Measurements from ENCODE around the gene TP53I3.
A peak's percentile ranks its signal among the peaks of the same experiment; 100 is the strongest.
"Not testable (repeated sequence)": the region's sequence is repeated elsewhere in the genome, so short reads cannot be mapped to it uniquely, and the experiment has no call there.

The TP53I3 gene, protein sequence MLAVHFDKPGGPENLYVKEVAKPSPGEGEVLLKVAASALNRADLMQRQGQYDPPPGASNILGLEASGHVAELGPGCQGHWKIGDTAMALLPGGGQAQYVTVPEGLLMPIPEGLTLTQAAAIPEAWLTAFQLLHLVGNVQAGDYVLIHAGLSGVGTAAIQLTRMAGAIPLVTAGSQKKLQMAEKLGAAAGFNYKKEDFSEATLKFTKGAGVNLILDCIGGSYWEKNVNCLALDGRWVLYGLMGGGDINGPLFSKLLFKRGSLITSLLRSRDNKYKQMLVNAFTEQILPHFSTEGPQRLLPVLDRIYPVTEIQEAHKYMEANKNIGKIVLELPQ

DNA sequence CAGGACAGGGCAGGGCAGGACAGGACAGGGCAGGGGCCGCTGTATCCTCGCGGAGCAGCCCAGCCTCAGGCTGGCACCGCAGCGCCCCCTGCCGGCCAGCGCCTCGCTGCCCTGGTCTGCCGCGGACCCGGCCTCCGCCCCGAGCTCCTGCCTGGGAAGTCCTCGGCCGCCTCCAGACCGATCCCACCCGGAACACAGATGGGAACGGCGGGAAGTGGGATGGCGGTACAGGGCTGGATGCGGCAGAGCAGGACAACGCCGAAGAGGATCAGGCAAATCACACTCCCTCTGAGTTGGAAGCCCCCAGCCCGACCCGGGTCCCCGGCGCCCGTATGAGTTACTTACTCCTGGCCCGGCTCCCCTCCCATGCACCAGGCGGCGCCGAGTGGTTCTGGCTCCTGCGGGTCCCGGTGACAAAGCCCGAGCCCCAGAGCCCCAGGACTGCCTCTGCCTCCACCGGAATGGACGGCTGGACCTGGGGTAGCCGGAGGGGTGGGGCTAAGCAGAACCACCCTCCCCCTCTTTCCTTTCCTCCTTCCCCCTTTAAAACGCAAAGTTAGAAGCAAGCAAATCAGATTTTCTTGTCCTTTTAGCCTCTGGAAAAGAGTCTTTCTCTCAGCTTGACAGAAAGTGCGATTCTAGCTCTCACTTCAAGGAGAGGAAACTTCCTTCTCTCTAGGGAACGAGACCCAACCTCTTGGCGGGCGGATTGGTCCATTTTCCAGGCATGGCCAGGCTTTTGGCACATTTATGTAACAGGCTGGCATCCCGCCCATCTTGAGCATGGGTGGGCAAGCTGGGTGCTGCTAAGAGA lies at the start of gene TP53I3:
Gene TP53I3, minus strand, starts transcription at position 449 of the 814 bp plus-strand sequence. CDS start 508 bp downstream, outside the sequence.
- DNase-seq (ENCODE audit: low spot score), result peak; percentile 93

DNA sequence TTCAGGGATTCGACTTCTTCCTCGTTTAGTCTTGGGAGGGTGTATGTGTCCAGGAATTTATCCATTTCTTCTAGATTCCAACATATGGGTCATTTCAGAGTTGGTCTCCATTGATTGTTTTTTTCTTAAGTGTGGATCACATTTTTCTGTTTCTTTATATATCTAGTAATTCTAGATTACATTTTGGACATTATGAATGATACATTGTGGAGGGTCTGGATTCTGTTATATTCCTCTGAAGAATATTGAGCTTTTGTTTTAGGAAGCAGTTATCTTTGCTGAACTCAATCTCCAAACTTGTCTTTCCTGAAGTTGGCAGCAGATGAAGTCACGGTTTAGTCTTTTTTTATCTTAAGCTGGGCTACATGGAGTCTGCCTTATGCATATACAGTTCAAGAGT lies 47.9 kb upstream of the TP53I3 start:
- no peak for DNase-seq (ENCODE audit: low spot score)

DNA sequence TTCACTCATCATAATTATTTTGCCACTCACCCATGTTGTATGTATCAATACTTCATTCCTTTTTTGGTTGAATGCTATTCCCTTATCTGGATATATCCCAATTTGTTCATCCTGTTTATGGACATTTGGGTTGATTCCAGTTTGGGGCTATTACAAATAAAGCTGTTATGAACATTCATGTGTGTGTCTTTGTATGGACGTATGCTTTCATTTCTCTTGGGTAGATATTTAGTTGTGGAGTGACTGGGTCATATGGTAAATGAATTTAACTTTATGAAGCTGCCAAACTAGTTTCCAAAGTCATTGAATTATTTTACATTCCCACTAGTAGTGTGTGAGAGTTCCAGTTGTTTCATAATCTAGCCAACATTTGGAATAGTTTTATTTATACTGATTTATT lies 41.3 kb upstream of the TP53I3 start:
- DNase-seq (ENCODE audit: low spot score), result no peak

DNA sequence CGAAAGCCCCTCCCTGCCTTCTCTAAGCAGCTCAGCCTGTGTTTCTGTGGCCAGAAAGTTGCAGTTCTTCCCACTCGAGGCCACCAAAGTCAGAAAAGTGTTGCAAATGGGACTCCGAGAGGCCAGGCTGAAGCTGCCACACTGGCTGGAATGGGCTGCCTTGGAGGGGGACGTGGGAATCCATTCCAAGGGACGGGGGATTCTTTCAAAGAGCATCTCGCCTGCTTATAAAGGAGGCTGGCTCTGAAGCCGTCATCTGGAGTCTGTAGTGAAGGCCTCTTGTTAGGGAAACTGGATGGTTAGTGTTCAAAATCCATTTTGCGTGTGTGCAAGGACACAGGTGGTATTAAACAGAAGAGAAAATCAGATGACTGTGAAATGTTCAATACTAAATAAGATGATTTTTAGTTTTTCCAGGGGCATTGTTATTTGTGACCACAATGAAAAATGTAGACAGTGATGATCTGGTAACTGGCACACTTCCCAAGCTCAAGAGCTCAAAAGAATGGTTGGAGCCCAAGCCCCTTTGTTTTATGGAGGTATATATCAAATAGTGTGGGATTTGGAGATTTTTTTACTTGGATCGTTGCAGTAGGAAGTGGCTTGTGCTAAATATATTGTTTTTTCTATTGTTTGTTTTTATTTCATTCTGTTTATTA lies 39.4 kb upstream of the TP53I3 start:
- peak; percentile 23 for DNase-seq (ENCODE audit: low spot score)

DNA sequence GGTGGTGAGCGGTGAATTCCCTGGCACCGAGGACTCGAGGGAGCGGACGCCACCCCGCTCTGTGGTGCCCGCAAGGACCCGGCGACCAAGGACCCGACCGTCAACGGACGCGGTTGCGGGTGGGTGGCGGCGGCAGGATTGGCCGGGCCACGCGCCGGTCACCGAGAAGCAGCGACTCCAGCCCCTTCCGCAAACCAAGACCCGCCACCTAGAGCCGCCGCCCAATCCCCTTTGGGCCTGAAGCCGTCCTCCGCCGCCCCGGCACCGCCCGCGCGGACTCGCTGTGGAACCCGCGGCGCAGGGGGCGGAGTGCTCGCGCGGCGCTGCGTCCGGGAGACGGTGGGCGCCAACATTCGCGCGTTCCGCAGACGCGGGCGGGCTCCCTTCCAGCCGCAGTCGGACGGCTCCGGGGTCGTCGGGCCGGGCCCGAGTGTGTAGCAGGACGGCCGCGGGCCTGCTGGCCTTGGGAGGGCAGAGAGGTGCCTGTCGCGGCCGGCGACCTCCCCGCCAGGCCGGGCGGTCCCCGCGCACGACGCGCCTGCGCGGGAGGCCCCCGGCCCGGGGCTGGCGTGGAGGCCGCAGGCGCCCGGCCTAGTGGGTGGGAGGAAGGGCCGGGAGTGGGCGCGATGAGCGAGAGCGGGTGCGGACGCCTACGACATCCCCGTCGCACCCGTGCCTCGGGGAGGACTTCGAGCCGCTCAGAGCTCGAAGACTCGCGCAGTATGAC lies 38.7 kb upstream of the TP53I3 start, which contains the start of the genes FAM228B and PFN4:
Gene FAM228B, plus strand, starts transcription at position 275 of the 727 bp plus-strand sequence. CDS start 893 bp downstream, outside the sequence.
Gene PFN4, minus strand, starts transcription at position 140 of the 727 bp plus-strand sequence. CDS start 799 bp downstream, outside the sequence.
- DNase-seq (ENCODE audit: low spot score), result peak; percentile 95

DNA sequence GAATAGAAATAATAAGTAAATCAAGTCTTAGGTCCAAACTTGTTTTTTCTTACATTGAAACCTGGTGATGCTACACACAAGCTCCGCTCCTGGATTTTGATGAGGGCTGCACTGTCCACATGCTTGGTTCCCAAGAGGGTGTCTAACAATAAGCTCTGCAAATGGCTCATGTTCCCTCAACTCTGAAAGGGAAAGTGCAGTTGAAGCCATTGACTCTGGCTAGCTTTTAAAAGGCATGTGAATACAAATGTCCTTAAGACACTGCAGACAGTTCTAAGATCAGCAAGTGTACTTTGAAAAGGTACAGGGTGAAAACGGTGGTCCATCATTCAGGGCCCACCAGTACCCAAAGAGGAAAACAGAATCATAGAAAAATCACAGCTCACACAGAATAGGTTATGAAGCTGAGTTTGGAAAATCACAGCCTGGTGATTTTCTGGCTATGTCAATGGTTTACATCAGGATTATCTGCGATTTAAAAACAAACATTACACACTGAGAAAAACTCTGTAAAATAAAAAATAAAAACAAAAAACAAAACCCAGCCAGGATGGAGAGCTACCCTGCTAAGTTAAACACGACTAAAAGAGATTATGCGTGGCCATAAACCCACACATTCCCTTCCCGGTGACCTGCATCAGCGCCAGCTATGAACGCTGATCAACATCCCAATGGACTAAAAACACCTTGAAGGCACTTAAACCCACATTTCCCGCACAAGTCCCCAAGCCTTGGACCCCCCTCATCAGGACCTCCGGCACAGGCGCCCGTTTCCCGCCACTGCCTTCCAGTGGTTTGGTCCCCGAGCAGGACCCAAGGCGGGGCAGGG lies 37.9 kb upstream of the TP53I3 start:
- no peak for DNase-seq (ENCODE audit: low spot score)

DNA sequence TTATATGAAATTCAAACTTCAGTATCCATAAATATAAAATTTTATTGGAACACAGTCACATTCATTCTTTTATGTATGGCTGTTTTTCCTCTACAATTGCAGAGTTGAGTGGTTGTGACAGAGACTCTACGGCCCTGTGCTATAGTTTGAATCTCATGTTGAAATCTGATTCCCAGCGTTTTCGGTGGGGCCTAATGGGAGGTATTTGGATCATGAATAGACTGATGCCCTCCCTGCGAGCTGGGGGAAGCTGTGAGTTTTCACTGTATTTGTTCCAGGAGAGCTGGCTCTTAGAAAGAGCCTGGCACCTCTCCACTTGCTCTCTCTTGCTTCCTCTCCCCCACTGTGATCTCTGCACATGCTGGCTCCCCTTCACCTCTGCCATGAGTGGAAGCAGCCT lies 36.8 kb upstream of the TP53I3 start:
- DNase-seq (ENCODE audit: low spot score), result no peak

DNA sequence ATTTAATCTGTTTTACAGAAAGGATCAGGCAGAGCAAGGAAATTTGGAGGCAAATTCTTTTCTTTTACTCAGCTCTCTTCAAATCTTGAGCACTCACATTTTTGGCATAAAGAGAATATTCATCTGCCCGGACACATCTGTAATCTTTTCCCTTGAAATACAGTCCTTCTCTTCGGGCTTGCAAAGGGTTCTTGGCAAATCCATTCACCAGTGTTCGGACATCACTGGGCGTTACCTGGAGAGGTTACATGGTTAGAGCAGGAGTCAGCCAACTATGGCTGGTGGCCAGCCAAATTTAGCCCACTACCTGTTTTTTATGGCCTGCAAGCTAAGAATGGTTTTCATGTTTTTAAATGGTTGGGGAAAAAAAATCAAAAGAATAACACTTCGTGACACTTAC lies 36.4 kb upstream of the TP53I3 start:
- no peak for DNase-seq (ENCODE audit: low spot score)

DNA sequence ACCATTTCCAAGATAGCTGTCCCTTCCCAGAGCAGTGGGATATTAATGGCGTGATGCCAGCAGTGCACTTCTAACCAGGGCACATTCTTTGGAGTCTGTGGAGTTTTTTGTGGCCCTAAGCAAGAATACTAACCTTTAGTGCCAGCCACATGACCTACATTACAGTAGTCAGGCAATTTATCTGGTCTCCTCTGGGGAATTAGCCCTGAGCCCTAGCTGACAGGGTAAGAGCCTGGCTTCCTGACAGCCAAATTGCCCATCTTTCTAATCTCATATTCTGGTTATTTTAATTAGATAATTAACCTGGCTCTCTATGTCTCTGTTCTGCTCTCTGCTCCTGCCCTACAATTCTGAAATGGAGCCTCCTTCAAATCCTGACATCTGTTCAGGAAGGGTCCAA lies 33.3 kb upstream of the TP53I3 start:
- DNase-seq (ENCODE audit: low spot score), result no peak

DNA sequence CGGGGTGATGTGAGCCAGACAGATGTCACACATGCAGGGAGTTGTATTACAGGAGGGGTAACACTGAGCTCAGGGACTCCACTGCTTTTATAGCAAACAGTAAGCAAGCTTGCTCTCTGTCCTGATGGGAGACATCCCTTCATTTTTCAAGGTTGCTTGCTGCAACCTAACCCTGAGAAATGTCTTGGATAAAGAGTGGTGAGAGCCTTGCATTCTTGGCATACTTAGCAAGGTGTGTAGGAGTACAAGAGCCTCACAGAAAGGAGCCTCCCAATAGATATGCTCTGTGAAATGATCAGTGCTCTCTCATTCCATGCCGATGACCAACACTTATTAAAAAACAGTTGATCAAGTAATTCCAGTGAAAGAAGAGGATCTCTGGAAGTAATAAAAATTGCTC lies 30.4 kb upstream of the TP53I3 start:
- DNase-seq (ENCODE audit: low spot score), result no peak

DNA sequence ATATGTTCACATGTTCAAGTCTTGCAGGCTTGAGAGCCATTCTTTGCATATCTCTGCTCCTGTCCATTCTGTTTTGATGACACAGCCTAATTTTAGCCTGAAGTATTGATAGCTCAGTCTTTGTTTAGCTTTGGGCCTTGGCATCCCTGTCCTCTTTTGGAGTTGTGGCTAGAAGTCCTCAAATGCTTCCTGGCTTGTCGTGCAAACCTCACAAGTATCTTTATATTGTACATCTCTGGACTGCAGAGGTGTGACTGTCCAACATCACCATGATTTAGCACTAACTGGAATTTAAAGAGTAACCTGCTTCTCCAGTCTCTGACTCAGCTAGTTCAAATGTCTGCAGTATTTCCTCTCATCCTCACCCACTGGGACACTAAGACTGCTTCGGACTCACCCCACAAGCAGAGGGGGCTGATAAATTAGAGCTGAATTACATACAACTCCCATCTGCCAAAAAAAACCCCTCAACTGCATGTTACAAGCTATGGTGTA lies 26.8 kb upstream of the TP53I3 start:
- no peak for DNase-seq (ENCODE audit: low spot score)

DNA sequence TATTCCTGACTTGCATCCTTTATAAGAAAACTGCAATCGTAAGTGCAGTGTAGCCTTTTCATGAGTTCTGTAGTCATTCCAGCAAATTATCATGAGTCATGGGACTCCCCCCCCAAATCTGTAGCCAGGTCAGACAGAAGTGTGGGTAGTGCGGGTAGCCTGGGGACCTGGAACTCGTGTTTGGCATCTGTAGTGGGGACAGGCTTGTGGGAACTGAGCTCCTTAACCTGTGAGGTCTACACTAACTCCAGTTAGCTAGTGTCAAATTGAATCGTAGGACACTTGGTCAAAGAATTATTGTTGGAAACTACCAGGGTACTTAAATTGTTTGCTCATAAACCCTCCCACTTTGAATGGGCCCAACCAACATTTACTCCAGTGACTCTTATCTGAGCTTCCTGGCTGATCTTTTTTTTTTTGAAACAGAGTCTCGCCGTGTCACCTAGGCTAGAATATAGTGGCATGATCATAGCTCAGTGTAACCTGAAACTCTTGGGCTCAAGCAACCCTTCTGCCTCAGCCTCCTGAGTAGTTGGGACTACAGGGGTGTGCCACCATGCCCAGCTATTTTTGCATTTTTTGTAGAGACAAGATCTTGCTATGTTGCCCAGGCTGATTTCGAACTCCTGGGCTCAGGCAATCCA lies 26.1 kb upstream of the TP53I3 start:
- no peak for DNase-seq (ENCODE audit: low spot score)

DNA sequence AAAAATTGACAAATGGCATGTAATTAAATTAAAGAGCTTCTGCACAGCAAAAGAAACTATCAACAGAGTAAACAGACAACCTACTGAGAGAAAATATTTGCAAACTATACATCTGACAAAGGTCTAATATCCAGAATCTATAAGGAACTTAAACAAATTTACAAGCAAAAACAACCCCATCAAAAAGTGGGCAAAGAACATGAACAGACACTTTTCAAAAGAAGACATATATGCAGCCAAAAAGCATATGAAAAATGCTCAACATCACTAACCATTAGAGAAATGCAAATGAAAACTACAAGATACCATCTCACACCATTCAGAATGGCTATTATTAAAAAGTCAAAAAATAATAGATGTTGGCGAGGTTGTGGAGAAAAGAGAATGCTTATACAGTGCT lies 24.8 kb upstream of the TP53I3 start:
- not testable (repeated sequence) for DNase-seq (ENCODE audit: low spot score)

DNA sequence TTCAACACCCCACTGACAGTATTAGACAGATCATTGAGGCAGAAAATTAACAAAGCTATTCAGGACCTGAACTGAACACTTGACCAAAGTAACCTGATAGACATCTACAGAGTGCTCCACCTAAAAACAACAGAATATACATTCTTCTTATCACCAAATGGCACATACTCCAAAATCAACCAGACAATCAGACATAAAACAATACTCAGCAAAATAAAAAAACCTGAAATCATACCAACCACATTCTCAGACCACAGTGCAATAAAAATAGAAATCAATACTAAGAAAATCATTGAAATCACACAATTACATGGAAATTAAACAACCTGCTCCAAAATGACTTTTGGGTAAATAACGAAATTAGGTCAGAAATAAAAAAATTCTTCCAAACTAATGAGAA lies 22.7 kb upstream of the TP53I3 start:
- DNase-seq (ENCODE audit: low spot score), result no peak

DNA sequence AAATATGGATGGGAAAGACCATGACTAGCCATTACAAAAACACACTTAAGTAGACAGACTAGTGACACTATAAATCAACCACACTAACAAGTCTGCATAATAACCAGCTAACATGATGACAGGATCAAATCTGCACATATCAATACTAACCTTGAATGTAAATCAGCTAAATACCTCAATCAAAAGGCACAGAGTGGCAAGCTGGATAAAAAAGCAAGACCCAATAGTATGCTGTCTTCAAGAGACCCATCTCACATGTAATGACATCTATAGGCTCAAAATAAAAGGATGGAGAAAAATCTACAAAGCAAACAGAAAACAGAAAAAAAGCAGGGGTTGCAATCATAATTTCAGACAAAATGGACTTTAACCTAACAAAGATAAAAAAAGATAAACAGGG lies 22.2 kb upstream of the TP53I3 start:
- no peak for DNase-seq (ENCODE audit: low spot score)

DNA sequence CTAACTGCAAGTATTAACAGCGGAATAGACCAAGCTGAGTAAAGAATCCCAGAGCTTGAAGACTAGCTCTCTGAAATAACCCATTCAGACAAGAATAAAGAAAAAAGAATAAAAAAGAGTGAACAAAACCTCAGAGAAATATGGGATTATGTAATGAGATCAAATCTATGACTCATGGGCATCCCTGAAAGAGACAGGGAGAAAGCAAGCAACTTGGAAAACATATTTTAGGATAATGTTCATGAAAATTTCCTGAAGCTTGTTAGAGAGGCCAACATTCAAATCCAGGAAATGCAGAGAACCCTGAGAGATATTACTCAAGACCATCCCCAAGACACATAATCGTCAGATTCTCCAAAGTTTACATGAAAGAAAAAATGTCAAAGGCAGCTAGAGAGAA lies 21.2 kb upstream of the TP53I3 start:
- no peak for DNase-seq (ENCODE audit: low spot score)

DNA sequence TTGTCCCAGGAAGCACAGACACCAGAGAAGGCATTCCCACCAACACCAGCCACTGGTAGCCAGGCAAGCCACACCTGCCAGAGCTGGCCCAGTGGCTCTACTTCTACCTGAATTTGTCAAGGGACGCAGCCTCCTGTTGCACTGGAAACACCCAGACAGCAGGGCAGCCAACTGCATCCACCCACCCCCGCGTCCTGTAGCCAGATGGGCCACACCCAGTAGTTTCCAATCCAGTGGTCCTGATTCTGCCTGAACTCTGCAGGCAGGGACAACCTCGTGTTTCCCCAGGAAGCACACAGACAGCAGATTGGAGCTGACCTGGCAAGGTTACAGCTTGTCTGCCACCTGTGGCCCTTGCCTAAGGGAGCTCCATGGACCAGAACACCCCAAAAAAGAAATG lies 20.3 kb upstream of the TP53I3 start:
- no peak for DNase-seq (ENCODE audit: low spot score)

DNA sequence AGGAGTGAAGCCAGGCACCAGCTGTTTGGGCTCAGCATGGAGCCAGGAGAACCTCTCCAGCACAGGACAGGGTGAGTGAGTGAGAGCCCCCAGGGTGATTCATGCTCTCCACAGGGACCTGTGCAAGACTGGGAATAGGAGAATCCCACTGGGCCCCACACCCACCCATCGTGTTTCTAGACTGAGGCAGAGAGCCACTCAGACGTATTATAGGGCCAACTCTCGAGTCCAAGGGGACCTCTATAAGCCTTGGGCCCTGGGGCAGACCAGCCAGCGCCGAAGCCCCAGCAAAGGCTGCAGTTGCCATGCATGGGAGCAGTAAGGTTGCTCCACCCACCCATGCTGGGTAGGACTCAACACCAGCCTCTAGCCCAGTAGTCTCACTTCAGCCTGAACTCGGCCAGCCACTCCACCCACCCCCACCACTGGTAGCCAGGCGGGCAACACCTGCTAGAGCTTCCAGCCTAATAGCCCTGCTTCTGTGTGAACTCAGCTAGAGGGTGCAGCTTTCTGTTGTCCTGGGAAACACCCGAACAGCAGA lies 19.5 kb upstream of the TP53I3 start:
- DNase-seq (ENCODE audit: low spot score), result no peak

DNA sequence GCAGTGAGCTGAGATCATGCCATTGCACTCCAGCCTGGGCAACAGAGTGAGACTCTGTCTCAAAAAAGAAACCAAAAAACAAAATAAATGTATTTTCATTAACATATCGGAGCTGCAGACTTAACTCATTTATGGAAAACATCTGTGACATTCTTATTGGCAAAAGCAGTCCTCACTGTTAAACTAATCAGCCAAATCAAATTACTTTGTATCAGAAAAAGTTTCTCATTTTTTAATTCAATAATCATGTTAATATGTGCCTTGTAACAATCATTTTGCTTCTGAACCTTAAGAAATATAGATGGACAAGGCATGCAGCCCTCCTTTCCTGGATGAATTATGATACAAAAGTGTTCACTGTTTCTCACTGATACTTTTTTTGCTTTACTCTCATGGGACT lies 18.0 kb upstream of the TP53I3 start:
- DNase-seq (ENCODE audit: low spot score), result no peak

DNA sequence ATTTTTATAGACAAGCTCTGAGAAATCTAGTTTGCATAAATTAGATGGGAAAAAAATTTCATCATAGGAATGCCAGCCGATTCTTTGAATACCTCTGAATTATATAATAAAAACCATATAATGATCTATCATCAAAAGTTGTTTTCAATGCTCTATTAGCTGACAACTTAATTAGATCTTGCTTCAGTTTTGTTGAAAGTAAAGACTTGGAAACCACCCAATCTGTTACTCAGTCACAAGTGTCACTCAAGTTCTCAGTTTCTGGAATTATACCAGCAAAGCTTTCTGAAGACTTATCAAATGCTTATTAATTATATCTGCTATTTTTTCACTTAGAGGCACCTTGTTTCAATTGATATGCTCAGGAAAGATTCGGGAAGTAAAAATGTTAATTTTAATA lies 17.4 kb upstream of the TP53I3 start:
- DNase-seq (ENCODE audit: low spot score), result no peak

Measured in AG08395 (cell line).